Measurements from ENCODE around the gene PCNX1. TPM values are rescaled to one million over a fixed set of nuclear protein-coding genes. Genes with fewer than 3 reads are reported as not detected.
"Not testable (repeated sequence)": the region's sequence is repeated elsewhere in the genome, so short reads cannot be mapped to it uniquely, and the experiment has no call there.

PCNX1 gene
- total and polyA plus RNA-seq, 2 donors (not counting 1 experiment from before 2014, with no cell fraction given): 17.0 to 84.5 TPM

DNA sequence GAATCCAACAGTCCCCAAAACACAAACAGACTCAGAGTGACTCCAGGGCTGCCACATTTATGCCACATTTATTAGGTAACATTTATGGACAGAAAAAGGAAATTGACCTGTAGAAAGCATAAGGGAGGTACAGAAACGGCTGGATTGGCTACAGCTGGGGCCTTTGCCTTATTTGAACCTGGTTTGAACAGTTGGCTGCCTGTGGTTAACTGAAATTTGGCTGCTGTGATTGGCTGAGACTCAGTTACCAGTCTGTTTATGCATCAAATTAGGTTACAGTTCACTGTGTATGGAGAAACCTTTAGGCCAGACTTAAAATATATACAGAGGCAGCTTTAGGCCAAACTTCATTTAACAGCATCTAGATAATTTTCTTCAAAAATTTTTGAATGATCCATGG is 27.8 kb upstream of the PCNX1 start:
- peaks cover 23% of the 10 kb centered on the region for H3K4me1 Mint-ChIP-seq
- no peak for ATAC-seq (ENCODE audit: low read depth)
- WGBS (ENCODE audit: insufficient coverage): 10% methylated on average over 1 of the region's 1 CpG
- no peak overlapping the region for H3K27ac ChIP-seq (ENCODE audit: low read length in 2 of 2)
- intact Hi-C loops (cut with micrococcal nuclease): no loop called here
- no peak overlapping the region for H3K4me3 Mint-ChIP-seq
- peaks cover 13 to 16% of the 10 kb centered on the region in 2 donors for H3K4me1 ChIP-seq (ENCODE audit: control insufficient read depth in 2 of 2, insufficient read depth in 2 of 2, low read length in 2 of 2)
- POLR2A ChIA-PET: no interaction called here
- H3K79me2 ChIP-seq (ENCODE audit: control insufficient read depth, insufficient read depth, low read length): no peaks in the 10 kb centered on the region
- no peak overlapping the region for H2AFZ ChIP-seq (ENCODE audit: insufficient read depth, low read depth, low read length, poor library complexity, severe bottlenecking)
- H3K4me3 ChIP-seq (ENCODE audit: control extremely low read depth in 1 of 5, extremely low read depth in 1 of 5, insufficient read depth in 1 of 5, low read depth in 2 of 5, low read length in 4 of 5): no peak overlapping the region
- H3K4me2 ChIP-seq (replicated peaks; ENCODE audit: low read depth, low read length, poor library complexity, severe bottlenecking): no peak overlapping the region
- no peaks in the 10 kb centered on the region for H3K27me3 ChIP-seq (replicated peaks in 1 of 4; ENCODE audit: control extremely low read depth in 1 of 4, control insufficient read depth in 3 of 4, insufficient read depth in 4 of 4, low read length in 3 of 4)
- no peak for DNase-seq
- H3K9me3 Mint-ChIP-seq (ENCODE audit: insufficient read depth): no peaks in the 10 kb centered on the region
- TF ChIP-seq EZH2 (IDR thresholded peaks at IDR 0.05; ENCODE audit: borderline replicate concordance, insufficient read depth, low read depth, low read length, poor library complexity, severe bottlenecking): no peak
- TF ChIP-seq, protein P1, sequence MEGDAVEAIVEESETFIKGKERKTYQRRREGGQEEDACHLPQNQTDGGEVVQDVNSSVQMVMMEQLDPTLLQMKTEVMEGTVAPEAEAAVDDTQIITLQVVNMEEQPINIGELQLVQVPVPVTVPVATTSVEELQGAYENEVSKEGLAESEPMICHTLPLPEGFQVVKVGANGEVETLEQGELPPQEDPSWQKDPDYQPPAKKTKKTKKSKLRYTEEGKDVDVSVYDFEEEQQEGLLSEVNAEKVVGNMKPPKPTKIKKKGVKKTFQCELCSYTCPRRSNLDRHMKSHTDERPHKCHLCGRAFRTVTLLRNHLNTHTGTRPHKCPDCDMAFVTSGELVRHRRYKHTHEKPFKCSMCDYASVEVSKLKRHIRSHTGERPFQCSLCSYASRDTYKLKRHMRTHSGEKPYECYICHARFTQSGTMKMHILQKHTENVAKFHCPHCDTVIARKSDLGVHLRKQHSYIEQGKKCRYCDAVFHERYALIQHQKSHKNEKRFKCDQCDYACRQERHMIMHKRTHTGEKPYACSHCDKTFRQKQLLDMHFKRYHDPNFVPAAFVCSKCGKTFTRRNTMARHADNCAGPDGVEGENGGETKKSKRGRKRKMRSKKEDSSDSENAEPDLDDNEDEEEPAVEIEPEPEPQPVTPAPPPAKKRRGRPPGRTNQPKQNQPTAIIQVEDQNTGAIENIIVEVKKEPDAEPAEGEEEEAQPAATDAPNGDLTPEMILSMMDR (IDR thresholded peaks at IDR 0.05): no peak
- CTCF ChIA-PET: no interaction called here
- H4K20me1 ChIP-seq (ENCODE audit: control insufficient read depth, insufficient read depth, low read length, poor library complexity, severe bottlenecking): no peaks in the 10 kb centered on the region
- no peaks in the 10 kb centered on the region for H3K27me3 Mint-ChIP-seq
- no peaks in the 10 kb centered on the region for H3K9me3 ChIP-seq (ENCODE audit: control extremely low read depth in 1 of 3, control insufficient read depth in 2 of 3, insufficient read depth in 1 of 3, low read length in 2 of 3)
- no peaks in the 10 kb centered on the region for H3K36me3 ChIP-seq (replicated peaks in 1 of 2; ENCODE audit: control extremely low read depth in 1 of 2, control insufficient read depth in 1 of 2, extremely low read depth in 1 of 2, insufficient read depth in 2 of 2, low read length in 1 of 2)
- no peak overlapping the region for H3K27ac Mint-ChIP-seq
- H3K9ac ChIP-seq (ENCODE audit: low read length): no peak overlapping the region

DNA sequence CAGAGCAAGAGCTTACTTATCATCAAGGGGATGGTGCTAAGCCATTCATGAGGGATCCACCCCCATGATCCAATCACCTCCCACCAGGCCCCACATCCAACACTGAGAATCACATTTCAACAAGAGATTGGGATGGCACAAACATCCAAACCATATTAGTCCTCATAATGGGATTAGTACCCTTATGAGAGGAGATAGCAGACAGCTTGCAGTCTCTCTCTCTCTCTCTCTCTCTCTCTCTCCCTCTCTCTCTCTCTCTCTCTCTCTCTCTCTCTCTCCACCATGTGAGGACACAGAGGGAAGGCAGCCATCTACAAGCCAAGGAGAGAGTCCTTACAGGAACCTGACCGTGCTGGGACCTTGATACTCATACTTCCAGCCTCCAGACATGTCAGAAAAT is 26.4 kb upstream of the PCNX1 start:
- H3K79me2 ChIP-seq (ENCODE audit: control insufficient read depth, insufficient read depth, low read length); H3K4me3 Mint-ChIP-seq; H3K36me3 ChIP-seq (replicated peaks in 1 of 2; ENCODE audit: control extremely low read depth in 1 of 2, control insufficient read depth in 1 of 2, extremely low read depth in 1 of 2, insufficient read depth in 2 of 2, low read length in 1 of 2); DNase-seq; H3K9ac ChIP-seq (ENCODE audit: low read length); H3K27me3 Mint-ChIP-seq; H2AFZ ChIP-seq (ENCODE audit: insufficient read depth, low read depth, low read length, poor library complexity, severe bottlenecking); H3K9me3 ChIP-seq (ENCODE audit: control extremely low read depth in 1 of 3, control insufficient read depth in 2 of 3, insufficient read depth in 1 of 3, low read length in 2 of 3); H3K4me3 ChIP-seq (ENCODE audit: control extremely low read depth in 1 of 5, extremely low read depth in 1 of 5, insufficient read depth in 1 of 5, low read depth in 2 of 5, low read length in 4 of 5); H3K27me3 ChIP-seq (replicated peaks in 1 of 4; ENCODE audit: control extremely low read depth in 1 of 4, control insufficient read depth in 3 of 4, insufficient read depth in 4 of 4, low read length in 3 of 4); POLR2A ChIA-PET; intact Hi-C loops (cut with micrococcal nuclease); H3K9me3 Mint-ChIP-seq (ENCODE audit: insufficient read depth); H4K20me1 ChIP-seq (ENCODE audit: control insufficient read depth, insufficient read depth, low read length, poor library complexity, severe bottlenecking); H3K27ac ChIP-seq (ENCODE audit: low read length in 2 of 2); H3K27ac Mint-ChIP-seq; CTCF ChIA-PET; ATAC-seq (ENCODE audit: low read depth); H3K4me2 ChIP-seq (replicated peaks; ENCODE audit: low read depth, low read length, poor library complexity, severe bottlenecking): not testable (repeated sequence)
- peaks cover 25% of the 10 kb centered on the region for H3K4me1 Mint-ChIP-seq
- WGBS (ENCODE audit: insufficient coverage): no CpG with 5 or more reads among the region's 1 CpG
- H3K4me1 ChIP-seq (ENCODE audit: control insufficient read depth in 2 of 2, insufficient read depth in 2 of 2, low read length in 2 of 2): peaks cover 14 to 16% of the 10 kb centered on the region in 2 donors
